HG03460 (cell line): ENCODE measurements around the gene PAPPA2.
A peak's percentile ranks its signal among the peaks of the same experiment; 100 is the strongest.

ENCODE experiments used
- ATAC-seq: cut with Tn5 transposase; IDR thresholded peaks from one replicate; pipeline ENCODE4 v1.9.1; 2021; ENCODE audit not compliant: unreplicated experiment

Gene PAPPA2

DNA sequence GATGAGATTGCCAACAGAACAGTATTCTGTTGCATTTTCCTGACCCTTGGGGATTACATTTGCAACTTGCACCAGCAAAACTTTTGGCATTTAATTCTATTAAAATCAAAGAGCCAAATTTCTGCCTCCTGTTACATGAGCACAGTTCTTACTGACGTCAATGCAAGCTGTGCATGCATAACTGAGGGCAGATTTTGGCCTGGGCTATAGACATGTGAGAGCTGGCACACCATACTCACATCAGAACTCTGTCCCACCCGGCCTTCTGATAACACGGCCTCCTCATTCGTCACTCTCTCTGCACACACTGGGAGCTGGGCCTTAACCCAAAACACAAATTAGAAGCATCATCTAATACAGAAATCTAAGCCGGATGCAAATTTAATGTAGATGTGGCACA, 31.5 kb downstream of the PAPPA2 start:
- no peak for ATAC-seq

DNA sequence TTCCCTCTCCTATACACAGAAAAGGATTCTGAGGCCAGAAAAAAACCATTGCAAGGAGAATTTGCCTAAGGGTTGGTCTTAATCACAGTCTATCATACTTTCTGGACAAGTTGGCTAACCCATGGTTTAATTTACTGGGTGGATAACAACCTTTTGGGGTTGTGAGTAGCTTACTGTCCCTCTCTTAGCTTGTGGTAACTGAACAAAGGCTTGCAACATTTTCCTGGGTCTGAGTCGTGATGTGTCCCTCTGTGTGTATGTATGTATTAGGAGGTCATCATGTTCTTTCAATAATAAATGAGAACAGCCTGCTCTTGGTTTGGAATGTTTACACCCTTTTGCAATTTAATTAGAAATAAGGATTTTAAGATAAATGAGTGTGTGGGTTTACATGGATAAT, 36.7 kb downstream of the PAPPA2 start:
- no peak for ATAC-seq

DNA sequence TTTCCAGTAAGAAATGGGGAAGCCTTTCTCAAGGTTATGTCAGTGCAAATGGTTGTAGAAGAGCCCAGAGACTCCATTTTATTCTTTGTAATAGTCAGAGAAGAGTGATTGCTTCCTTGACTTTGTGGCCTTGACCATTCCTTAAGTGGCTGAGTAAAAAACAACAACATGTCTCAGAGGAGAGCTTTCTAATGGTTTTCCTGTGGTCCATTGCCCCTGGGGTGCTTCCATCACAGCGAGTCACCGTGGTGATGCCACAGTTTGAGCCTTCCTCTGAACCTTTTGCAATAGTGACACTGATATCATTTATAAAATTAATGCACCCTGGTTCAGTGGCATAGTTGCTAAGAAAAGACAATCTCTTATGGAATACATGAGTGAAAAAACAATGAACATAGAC, 38.6 kb downstream of the PAPPA2 start:
- ATAC-seq: no peak

DNA sequence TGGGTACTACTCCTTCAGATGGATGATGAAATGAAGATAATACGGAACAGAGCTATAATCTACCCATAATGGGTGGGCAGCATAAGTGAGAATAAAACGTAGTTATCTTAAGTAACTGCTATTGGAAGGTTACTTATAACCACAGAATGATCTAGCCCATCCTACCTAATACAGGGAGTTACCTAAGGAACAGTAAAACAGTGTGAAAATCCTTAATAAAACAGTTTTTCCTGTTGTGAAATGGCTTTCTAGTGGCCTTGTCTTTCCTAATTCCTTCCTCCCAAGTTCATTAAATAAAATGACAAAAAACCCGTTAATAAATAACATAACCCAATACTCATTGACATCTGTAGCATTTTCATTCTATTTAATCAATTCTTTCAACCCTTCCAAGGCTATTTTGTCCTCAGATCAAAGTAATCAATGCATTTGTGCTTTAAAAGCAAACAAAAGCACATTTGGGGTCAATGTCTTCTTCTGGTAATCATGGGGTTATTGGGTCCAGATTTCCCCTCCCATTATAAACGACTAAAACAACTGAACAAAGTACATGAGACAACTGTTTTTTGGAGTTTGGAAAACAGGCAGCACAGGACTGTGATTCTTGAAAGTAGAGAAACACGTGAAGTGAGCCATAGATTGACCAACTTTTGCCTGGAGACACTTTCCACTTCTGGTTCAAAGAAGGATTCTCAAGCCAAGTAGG, 42.0 kb downstream of the PAPPA2 start:
- ATAC-seq: no peak

DNA sequence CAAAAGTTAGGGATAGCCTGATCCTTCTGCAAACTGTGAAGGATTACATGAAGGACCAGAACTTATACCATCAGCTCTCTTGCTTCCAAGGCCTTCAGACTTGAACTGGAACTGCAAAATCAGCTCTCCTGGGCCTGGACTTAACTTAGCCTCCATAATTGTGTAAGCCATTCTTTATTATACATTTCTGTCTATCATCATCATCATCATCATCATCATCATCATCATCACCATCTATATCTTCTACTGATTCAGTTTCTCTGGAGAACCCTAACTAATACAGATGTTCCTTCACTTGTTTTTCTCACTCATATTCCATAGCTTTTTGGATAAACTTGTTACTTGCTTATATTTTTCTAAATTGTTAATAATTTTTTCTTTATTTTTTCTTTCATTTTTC, 50.0 kb downstream of the PAPPA2 start:
- no peak for ATAC-seq

DNA sequence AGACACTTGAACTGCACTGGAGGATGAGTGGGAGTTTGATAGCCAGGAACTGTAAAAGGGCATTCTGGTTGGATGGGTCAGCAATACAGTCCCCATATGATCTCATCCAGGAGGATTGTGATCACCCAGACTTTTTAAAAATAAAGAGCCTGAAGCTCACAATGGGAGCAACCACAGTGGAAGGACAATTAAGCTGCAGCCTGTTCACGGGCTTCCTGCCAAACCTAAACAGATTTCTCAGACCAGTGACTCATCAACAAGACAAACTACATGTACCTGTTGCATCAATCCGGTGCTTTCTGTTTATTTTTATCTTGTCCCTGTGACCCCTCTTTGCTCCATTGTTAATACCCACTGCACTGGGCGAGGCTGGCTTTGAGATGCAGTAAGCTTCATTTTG, 52.3 kb downstream of the PAPPA2 start:
- ATAC-seq: no peak

DNA sequence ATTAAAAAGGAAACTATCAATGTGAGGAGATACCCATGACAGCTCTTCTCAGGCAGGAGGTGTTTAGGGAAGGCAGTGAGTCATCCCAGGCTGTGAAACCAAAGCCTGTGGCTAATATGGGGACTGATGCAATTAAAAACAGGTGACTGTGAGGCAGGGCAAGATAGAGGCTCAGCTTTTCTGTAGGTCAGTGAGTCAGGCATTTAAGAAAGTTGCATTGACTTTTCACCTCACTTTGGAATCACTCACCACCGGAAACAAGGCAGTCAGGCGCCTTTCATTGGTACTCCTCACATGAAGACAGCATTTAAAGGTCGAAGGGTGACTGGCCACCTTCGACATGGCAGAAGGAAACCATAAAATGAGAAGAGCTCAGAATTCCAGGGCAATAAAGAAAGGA, 54.5 kb downstream of the PAPPA2 start:
- peak; percentile 52 for ATAC-seq

DNA sequence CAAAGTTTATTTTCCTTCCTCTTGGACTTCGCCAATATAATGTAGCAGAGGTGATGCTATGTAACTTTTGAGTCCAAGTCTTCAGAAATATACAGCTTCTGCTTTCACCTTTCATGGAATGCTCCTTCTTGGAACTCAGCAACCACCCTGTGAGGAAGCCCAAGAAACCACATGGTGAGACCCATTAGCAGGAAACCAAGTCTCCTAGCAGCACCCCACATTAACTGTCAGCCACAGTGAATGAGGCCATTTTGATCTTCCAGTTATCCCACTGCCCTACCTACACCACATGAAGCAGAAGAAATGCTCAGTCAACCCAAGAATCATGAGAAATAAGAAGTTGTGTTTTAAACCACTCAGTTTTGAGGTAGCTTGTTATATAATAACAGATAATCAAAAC, 58.2 kb downstream of the PAPPA2 start:
- ATAC-seq: no peak

DNA sequence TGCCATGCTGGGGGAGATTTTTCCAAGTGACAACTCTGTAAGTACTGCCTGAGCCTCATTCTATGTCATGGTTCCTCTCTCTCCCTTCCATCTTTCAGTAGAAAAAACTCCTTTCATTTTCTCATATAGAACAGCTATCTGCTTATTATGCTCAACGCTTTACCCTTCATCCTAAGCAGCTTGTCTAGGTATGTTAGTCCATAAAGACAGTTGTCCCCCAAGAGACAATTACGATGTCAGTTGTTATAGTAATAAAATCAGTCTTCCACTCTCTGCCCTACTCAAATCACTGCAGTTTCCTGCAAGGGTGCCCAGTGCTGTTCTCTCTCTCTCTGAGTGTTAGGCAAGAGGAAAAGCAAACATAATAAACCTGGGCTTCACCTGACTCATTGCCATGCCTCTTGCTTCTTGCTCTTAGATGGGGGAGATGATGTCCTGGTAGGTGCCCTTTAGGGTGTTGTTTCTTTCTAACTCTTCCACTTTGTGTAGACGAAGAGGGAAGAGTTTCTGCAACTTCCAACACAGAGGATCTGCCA, 59.4 kb downstream of the PAPPA2 start:
- no peak for ATAC-seq

DNA sequence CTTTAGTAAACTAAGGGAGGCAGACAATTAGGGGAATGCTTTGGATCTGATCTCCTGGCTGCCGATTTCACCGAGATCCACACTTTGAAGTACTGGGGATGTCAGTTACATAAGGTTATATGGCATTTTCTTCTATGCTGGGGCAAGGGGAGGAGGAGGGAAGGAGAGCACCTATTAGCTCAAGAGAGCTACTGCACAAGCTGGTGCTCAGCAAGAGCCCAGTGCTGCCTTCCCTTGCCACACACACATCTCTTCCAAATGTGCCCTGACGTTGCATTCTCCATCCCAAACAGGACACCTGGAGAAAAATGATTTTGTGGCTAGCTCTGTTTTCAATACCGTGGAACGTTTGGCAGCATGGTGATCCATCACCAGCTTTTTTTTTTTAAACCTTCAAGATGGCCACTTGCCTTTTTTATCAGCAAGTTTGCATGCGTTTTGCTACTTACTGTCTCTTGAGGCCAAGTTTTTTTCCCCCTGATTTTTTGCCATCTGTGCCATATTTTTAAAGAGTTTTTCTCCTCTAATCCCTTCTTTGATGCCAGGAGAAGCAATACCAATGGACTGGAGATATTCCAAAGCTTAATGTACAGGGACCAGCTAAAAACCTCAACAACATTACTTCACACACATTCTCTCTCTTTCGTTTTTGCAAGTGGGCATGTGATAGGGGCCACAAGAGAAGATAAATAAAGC, 66.6 kb downstream of the PAPPA2 start:
- no peak for ATAC-seq

DNA sequence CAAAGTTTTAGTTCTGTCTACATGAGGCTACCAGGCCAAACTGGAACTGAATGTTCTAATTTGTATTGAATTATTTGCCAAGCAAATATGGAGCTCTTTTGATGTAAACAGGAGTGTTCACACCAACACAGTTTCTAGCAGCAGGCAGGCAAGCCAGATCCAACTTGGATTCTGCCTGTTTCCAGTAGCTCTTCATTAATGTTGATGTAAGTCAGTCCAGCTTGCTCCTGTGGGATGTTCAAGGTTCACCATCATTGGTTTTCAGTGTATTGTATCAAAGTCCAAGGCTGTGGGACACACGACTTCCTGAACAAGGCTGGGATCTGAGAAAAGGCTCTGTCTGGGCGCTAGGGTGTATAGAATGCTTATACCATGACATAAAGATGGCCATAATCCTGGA, 68.1 kb downstream of the PAPPA2 start:
- no peak for ATAC-seq

DNA sequence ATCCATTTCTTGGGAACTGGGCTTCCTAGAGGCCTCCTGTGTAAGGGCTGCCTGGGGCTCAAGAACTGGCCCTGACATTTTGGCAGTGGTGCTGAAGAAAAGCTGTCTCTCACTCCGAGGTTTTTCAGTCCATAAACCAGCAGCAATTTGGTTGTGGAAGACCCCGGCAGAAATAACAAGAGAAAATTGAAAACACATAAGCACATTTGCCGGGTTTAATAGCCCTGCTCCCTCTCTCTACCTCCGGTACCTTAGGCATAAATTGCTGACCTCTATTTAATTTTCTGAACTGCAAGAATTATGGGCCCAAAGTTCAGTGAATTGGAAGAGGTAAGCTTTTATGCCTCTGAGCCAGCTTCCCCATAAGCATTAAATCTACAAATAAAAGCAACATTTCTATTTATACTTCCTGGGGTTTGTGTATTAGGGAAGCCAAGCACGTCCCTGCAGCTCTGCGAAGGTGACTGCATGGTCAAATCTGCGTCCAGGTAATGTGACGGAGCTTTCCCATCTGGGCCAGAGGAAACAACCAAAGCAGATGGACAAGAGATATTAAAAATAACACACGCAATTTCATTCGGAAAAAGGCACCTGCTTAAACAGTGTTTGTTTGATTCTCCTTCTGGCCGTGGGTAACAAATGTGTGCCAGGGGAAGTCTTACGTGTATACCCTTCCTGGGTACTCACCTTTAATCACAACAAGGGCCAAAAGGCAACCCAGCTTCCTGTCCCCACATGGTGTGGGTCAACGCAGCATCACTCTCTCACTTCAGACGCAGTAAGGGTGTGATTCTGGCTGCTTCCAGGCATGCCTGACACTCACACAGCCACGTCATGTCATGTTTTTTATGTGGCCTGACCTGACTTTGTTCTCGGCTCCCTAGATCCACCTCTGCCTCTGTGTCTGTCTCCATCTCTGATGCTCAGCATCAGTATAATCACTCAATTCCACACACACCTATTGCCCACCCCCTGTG, 69.2 kb downstream of the PAPPA2 start:
- ATAC-seq: no peak

DNA sequence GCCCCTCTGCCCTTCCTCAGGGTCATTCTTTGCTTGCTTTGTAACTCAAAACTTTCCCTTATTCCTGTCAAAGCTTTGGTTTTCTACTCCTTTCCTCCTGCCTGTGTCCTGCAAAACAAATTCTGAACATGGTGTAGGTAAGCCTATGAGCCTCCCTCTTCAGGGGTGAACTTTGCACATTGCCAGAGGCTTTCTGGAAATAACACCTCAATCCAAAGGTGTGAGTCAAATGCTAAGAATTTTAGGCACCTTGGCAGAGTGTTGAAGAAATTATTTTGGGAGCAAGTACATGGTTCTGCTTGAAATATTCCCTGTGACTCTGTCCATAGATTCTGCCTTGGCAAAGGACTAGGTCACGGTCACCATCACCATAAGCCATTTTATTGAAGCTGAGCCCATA, 70.0 kb downstream of the PAPPA2 start:
- no peak for ATAC-seq

DNA sequence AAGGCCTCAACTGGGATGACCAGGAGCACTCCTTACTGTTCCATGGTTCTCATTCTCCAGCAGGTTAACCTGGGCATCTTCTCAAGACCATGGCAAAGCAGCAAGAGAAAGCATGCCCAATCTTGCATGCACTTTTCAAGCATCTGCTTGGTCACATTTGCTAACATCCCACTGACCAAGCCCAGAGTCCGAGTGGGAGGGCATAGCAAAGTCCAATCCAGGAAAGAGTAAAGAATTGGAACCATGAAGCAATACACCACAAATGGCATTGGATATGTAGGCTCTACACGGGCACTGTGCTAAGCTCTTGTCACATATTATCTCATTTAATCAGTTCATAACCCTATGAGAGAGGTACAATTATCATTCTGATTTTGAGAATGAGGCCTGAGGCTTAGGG, 73.6 kb downstream of the PAPPA2 start:
- no peak for ATAC-seq

DNA sequence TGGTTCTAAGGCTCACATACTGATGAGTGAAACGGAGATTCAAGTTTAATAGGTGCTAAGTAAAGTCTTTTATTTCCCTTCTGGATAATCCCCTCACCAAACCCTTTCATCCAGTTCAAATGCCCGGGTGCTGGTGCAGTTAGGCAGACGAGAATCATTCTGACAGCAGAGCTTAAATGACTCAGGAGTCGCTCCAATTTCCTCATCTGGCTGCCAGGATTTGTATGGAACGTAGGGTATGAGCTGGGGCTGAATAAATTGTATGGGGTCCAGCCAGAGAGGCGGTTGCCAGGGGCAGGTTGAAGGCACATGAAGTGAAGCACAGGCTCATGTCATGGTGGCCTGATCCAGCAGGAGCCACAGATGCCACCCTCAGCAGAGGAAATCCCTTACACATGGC, 76.0 kb downstream of the PAPPA2 start:
- no peak for ATAC-seq

DNA sequence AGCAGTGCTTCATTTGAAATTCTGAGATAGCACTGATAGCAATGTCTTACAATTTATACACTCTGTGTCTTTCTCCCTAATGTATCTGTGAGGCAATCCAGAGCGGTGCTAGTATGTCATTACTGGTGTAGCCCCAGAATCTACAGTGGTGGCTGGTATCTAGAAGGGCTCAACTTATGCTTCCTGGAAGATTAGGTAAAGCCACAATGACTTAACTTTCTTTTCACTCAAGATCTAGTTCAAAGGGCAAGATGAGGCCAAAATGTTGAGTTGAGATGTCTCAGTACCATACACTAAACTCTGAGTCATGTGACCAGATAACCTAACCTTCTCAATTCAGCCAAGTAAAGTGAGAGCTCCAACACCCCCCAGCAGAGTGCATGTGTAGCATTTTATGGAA, 77.5 kb downstream of the PAPPA2 start:
- no peak for ATAC-seq

DNA sequence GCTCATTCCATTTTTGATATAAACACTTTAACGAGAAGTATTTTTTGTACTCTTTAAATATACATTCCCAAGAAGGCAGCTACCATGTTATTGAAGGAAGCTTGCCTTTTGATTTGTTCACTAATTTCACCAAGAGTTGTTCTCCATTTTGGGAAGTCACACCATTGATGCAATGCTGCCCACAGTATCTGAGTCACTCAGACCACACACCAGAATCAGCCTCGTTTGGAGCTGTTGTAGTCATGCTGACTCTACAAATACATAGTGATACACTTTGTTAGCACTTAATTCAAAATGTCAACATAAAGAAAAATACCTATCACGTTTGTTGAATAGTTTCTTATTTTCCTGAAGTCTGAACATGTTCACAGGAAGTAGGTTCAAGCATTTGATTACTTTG, 78.7 kb downstream of the PAPPA2 start:
- ATAC-seq: no peak

DNA sequence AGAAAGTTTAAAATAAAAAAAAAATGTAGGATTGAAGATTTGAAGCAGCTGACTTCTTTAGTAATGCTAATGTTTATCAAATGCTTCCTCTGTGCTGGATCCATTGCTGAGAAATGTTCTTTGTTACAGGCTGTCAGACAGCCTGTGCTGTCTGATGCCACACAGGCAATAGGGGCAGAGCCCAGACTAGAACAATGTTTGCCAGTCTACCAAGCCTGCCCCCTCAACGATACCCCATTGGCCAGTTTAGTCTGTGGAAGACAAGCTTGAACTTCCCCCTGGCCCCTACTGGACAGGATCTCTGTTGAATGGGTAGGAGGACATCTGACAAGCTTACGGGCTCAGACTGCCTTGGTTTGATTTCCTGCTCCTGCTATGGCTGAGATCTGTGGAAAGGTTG, 79.4 kb downstream of the PAPPA2 start:
- ATAC-seq: no peak

DNA sequence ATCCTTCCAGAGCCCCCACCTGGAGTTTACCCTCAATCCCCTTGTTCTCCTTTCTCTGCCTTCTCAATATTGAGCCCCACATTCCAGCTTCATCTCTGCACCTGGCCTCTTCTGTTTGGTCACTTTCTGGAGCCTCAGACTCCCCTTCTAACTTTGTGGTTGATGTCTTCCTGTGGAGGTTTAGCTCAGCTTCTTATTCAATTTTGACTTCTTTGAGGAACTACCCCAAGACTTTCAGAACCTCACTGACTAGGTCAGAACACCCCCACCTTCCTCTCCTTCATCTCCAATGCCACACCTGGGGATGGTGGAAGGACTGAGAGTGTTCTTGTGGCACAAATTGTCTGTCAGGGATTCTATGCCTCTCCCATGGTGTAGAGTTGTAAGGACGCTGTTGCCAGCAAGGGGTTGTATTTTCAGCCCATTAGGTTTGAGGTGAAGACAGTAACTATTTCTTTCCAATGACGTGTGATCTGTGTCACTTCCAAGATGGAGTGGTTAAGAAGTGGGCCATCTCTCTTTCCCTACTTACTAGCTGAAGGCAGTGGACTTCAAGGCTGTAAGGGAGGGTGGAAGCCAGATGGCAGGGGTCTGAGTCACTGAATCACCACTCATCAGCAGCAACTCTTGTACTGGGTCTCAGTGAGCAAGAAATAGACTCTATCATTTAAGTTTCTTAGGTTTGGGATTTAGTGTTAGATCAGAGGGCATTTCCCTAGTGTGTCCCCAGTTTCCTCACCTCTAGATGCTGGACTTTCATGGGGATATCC, 80.6 kb downstream of the PAPPA2 start:
- ATAC-seq: no peak

DNA sequence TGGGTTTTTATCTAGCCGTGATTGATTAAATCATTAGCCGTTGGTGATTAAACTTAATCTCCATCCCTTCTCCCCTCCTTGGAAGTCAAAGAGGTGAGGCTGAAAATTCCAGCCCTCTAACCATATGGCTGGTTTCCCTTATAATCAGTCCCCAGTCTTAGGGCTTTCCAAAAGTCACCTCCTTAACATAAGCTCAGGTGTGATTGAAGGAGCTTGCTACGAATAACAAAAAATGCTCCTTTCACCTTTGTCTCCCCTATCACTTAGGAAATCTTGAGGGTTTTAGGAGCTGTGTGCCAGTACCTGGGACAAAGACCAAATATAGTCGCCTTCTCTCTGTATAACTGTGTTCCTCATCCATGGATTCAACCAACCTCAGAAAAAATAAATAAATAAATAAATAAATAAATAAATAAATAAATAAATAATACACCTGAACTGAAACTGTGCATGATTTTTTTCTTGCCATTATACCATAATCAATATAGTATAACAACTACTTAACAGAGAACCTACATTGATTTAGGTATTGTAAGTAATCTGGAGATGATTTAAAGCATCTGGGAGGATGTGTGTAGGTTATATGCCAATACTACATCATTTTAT, 82.2 kb downstream of the PAPPA2 start:
- no peak for ATAC-seq
